Kidney glomerular epithelial cell (primary cell): Measurements from ENCODE around the gene HDGF.
A peak's percentile ranks its signal among the peaks of the same experiment; 100 is the strongest.

Source experiments
- DNase-seq: peaks from one replicate; lab custom pipeline; 2025; lab: John Stamatoyannopoulos, UW

The HDGF gene

GRCh38 chr1:156725683-156726280 lies 25.7 kb downstream of the HDGF start:
- peak; percentile 83 for DNase-seq

GRCh38 chr1:156721535-156721934 lies 29.9 kb downstream of the HDGF start:
- DNase-seq = no peak

GRCh38 chr1:156721131-156721530 lies 30.3 kb downstream of the HDGF start:
- no peak for DNase-seq

GRCh38 chr1:156717351-156717750 lies 34.1 kb downstream of the HDGF start:
- no peak for DNase-seq

DNA sequence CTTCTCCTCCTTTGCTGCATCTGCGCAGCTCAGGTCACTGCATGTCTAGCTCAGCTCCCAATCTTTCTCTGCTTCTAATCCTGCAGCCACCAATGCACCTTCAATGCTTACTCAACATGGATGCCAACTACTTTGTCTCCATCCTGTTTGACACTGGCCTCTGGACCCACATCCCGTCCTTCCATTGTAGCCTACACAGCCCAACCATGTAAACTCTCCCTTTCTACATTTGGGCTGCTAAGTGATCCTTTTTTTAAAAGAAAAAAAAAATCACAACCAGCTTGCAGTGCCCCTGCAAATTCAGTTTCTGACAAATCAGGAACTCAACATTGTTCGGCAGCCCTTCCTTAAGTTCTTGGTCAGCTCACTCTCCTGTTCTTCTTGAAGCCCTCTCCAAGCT lies 36.6 kb downstream of the HDGF start:
- no peak for DNase-seq

- no peak for DNase-seq
Measured at GRCh38 chr1:156712626-156713025, 38.8 kb downstream of the HDGF start.

- no peak for DNase-seq
Measured at GRCh38 chr1:156711011-156711817, 40.3 kb downstream of the HDGF start.

DNA sequence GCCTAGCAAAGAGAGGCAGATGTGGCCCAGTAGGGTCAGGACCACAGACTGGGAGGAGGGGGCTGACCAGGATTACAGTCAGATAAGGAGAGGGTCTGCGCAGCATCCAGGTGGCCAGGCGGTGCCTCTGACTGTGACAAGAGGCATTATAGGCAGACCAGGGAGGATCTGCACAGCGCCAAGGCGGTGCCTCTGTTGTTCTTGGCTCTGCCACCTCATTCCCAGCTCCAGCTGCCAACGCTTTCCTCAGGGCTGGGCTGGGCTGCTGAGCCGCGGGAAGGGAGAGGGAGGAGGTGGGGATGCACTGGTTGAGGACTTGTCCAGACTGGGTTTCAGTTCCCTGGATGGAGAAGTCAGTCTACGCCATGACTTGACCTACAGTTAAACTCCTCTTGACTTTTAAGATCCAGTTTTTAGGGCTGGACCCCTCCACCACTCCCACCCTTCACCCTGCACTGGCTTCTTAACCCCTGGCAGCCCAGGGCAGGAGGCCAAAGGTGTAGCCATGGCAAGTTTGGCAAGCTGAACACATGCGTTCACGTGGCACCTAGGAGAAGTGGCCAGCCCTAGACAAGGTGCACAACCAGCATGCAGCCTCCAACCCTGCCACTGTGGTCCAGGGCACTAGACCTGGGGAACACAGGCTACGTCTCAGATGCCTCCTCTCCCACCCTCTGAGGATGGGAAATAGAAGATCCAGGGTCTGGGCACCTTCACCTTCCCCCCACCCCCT lies 41.6 kb downstream of the HDGF start:
- peak; percentile 37 for DNase-seq

DNA sequence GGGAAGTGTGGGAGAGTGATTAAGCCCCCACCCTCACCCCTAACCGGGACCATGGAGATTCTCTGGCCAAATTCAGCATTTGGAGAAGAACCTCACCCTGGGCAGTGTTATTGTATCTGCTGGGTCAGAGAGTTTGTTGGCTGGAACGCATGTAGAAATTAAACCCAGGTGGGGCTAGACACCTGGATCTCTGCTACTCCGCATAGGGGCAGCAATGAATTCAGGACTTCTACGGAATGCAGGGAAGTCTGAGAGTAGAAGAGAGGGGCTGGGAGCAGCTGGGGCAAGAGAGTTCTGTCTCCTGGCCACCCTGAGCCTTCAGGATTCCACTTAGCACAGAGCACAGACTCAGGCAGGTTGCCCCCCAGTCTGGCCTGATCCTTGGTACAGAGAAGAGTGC lies 42.4 kb downstream of the HDGF start:
- DNase-seq = no peak

GRCh38 chr1:156708218-156708661 lies 43.2 kb downstream of the HDGF start:
- DNase-seq = no peak

DNA sequence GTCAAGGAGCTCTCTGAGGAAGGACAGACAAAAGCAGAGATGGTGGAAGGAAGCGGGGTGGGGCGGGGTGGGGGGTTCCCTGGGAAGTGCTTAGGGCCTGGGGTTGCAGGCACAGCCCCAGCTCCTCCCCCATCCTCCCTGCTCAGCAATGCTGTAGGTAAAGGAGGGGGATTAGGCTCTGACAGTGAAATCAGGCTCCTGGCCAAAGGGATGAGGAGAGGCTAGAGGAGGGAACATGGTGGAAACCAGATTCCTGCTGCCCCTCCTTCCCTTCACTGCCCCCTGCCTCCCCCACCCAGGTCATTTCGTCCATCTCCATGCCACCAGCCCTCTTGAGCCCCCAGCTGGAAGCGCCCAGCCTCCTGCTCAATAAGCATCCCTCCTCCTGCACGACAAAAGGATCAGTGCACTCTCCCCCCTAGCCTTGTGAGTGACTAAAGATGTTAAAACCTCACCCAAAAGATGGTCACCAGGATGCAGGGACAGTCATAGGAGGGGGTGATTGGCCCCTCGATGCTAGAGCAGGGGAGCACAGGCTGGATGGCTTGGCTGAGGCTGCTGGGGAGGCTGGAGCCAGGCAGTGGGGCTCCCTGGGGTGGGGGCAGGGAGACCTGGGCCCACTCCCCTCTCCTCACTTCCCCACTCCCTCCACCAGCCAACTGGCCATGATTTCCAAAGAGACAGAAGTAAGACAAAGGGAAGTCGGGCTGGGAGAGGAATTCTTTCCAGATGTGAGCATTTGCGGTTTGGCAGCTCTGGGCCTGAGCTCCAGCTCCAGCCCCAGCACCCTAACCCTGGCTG lies 43.9 kb downstream of the HDGF start:
- DNase-seq = no peak

GRCh38 chr1:156706657-156707416 lies 44.6 kb downstream of the HDGF start:
- DNase-seq = no peak

DNA sequence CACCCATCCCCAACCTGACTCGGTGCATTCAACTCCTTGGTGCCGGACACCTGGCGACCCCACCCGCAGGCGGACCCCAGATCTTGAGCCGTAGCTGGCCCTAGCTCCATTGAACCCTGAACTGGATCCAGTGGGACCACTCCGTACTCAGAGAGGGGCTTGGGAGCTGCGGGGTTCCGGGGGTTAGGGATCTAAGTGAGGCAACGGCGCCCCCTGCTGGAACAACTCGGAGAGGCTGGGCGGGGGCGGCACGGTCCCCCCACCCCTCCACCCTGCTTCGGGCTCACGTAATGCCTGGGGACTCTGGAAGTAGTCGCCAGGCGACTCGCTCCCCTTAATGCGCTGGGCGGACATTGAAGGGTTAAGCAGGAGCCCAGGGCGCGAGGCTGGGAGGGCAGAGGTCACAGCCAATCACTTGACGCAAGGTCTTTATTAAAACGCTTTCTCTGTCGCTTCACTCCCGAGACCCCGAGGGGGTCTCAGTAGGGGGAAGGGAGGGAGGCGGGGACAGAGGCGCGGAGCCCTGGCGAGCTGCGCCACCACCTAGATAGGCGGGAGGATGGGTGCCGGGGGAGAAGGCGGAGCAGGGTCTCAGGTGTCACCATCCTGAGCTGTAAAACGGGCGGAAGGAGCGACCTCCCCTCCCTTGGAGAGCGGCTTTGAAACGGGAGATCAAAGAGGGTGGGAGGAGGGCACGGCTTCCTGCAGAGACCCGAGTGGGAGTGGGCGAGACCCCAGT lies 45.4 kb downstream of the HDGF start:
- no peak for DNase-seq

DNA sequence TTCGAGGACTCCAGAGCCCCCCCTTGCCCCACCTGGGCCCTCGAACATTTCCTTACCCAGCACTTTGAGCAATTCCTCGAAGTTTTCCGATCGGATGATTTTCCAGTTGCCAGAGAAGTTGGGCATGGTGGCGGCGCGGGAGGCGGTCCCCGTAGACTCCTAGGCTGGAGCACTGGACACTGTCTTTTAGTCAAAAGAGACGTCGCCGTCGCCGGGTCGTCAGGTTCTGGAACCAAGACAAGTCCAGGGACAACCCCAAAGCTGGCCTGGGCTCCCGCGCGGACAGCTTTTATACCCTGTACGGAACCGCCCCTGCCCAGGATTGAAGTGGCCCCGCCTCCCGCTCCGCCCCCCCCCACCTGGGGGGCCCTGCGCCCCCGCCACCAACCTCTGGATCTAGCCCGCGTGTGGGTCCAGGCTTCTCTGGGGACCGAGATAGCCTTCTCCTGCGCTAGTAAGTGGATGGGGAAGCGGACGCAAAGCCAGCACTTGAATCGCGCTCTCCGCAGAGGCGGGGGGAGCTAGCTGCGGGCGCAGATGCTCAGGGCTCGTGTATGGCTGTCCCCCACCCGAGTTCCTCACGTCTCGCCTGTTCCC lies 46.1 kb downstream of the HDGF start, which contains the start of gene CRABP2:
Gene CRABP2, minus strand, starts transcription at position 263 of the 597 bp plus-strand sequence. Its CDS starts 137 bp downstream, at position 126.
- peak; percentile 41 for DNase-seq

DNA sequence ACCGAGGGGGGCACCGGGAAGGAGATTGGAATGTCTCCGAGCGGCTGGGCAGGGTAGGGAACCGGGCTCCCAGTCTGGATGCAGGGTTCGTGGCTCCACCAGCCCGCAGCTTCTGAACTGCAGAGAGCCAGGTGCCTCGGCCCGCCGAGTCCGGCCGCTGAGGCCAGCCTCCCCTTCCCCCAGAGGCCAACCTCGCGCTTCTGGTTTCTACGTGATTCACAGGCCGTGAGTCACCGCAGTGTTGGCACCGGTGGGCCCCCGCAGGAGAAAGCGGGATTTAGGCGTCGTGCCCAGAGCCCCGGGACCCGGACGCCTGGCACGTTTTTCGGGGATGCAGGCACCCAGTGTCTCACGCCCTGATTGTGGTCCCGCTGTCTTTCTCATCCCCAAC lies 46.5 kb downstream of the HDGF start:
- DNase-seq = no peak

DNA sequence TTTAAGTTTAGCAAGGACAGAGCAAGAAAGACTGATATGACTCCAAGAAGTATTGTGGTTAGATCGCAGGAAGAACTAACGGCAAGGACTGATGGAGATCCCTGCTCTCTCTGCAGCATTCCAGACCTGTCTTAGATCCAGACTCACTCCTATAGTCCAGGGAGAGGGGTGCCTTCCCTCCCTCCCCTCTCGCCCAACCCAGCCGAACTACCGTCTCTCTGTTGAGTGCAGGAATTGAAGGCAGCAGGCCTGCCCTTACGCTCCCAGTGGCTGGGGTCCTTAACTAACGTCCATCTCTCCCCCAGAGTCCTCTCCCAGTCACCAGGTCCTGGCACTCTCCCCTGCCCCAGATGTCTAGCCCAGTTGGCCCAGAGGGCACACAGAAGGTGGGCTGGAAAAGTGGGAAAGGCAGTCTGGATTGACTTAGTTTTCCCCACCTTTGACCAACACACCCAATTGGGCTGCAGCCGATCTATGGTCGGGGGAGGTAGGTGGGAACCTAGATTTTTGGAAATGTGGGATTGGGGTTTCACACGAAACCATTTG lies 47.2 kb downstream of the HDGF start:
- DNase-seq = no peak

DNA sequence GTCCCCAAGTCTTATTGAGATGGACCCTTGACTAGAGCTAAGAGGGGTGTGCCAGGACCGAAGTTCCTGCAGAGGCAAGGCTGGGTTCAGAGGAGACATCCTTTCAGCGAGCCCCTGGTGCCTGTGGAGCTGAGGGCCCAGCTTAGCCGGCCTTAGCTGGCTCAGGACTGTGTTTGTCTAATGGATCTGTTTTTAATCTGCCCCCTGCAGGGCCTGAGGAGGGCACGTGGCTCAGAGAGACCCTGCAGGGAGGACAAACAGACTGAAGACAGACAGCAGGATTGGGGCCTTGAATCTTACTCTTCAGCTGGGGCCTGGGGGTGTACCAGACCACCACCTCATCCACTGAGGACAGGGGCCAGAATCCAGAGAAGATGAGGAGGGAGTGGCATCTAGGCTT lies 47.7 kb downstream of the HDGF start:
- no peak for DNase-seq

DNA sequence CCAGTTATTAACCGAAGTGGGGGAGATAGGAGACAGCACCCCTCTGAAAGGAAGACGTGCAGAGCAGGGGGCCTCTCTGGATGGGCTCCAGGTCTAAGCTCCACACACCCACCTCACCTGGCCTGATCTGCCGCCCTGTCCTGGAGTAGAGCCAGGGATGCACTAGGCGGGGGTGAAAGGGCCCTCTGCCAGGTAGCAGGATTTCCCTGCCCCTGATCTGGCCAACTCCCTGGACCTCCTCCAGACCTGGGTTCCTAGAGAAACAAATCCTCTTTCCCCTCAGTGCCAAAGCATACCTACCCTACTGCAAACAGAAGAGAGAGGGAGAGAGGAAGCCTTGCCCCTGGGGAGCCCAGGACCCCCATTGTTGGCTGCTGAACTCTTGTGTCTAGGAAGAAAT lies 48.1 kb downstream of the HDGF start:
- no peak for DNase-seq

DNA sequence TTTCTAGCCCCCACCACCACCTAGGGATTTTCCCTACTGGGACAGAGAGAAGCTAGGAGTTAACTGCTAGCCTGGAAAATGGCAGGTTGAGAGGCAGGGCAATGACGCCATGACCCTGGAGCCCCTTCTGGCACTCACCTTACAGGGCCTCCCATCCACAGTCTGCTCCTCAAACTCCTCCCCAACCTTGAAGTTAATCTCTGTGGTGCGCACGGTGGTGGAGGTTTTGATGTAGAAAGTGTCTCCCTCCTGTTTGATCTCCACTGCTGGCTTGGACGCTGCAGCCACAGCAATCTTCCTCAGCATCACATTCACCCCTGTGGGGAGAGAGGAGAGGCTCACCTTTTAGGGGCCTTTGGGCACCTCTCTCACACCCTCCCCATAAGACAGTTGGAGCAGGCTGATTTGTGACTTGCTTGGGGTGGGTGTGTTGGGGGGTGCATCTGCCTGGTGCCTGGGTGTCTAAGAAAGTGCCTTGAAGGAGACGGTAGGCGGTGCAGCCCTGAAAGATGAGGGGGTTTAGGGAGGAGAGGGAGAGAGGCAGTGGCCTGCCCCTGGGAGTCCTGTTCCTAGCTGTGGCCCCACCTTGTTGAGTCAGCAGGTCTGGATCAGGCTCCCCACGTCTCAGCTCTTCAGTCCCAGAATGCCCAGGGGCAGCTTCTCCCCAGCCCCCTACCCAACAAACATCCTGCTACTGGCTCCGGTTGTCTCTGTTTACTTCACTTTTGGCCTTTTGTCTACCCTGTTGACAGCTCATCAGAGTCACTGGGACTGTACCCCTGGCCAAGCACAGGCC lies 50.5 kb downstream of the HDGF start:
- no peak for DNase-seq
